Activated T-helper 1 cell treated with anti-CD3 and anti-CD28 coated beads, Interleukin-2, amount 50 U/mL, for 16 hours (primary cell): ENCODE measurements around the gene CDNF.
"Not testable (repeated sequence)": the region's sequence is repeated elsewhere in the genome, so short reads cannot be mapped to it uniquely, and the experiment has no call there.

Experiments
- DNase-seq, 2 donors: peaks; one replicate each; pipeline ENCODE4 v3.0.0-alpha.2; 2020; ENCODE audit warnings: low read depth in 1 of 2, low spot score in 1 of 2

Gene CDNF

DNA sequence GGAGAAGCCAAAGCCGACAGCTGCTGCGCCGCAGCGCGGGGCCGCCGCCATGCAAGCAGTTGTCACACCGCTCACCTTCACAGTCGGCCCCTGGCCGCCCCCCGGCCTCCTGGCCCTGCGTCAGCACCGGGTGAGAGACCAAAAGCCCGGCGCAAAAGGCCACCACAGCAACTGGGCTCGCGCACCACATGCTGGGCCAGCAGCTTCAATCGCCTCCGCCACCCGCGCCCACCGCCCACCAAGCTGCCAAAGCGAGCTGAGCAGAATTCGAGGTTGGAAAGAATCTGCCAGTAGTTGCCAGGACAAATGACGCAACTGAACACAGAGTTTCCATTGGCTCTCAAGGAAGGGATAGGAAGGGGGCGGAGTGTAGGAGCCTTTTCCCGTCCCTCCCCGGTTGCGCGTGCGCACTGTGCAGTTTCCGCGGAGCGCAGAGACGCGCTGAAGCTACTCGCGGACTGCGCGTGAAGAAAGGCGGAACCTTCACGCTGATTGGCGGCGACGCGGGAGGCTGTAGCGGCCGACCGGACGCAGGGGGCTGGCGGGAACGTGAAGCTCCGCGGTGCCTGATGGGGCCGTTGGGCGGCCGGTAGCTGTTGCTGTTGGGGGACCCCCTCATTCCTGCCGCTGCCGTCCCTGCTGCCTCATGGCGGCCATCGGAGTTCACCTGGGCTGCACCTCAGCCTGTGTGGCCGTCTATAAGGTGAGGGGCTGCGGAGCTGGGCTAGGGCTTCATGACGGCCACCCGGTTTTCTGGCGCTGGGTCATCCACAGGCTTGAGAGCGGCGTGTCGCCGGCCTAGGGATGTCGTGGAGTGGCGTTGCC, at the start of gene CDNF, which contains the start of the genes HSPA14 and MSANTD7:
Gene CDNF, minus strand, starts transcription at position 281 of the 825 bp plus-strand sequence. Its CDS starts 91 bp downstream, at position 190.
Gene HSPA14, plus strand, starts transcription at position 550 of the 825 bp plus-strand sequence. Its CDS starts 97 bp downstream, at position 647.
Gene MSANTD7, plus strand, starts transcription at position 550 of the 825 bp plus-strand sequence. CDS start 3,979 bp downstream, outside the sequence.
- DNase-seq = peak; percentile 98 to 99

DNA sequence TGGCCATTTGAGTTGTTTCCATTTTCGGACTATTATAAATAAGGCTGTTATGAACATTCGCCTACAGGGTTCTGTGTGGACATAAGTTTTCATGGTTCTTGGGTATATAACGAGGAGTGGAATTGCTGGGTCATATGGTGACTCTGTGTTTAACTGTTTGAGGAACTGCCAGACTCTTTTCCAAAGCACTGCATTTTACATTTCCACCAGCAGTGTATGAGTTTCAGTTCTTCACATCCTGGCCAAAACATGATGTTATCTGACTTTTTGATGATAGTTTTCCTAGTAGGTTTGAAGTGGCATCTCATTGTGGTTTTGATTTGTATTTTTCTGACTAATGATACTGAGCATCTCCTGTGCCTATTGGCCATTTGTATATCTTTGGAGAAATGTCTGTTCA, 46.2 kb upstream of the CDNF start:
- no peak for DNase-seq

DNA sequence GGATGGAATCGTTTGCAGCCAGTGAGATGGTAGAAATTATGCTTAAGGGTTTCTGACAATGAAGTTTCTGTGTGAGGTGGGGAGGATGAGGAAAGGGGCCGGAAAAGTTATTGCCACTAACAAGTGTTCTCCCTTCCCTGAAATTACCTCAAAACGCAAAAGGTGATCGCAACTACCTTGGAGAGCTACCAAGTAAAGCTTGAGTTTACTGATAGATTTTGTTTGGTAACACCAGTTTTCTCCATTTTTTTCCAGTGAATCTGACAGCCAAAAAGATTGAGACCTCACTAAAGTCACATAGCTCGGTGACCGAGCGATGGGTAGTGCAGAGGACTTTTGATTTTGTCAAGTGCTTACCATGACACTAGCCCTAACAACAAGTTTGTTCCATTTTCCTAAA, 42.4 kb upstream of the CDNF start:
- DNase-seq = no peak

DNA sequence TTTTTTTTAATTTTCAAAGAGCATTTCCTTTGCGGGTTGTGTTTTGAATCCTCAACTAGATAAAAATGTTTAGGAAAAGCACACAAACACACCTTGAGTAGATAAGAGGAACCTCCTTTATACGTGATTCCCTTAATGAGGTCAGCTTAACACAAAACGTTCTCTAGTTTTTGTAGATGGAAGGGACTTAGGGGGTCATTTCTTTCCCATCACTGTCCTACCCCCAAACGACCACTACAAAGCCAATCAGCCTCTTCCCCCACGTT, 42.0 kb upstream of the CDNF start:
- DNase-seq = no peak

DNA sequence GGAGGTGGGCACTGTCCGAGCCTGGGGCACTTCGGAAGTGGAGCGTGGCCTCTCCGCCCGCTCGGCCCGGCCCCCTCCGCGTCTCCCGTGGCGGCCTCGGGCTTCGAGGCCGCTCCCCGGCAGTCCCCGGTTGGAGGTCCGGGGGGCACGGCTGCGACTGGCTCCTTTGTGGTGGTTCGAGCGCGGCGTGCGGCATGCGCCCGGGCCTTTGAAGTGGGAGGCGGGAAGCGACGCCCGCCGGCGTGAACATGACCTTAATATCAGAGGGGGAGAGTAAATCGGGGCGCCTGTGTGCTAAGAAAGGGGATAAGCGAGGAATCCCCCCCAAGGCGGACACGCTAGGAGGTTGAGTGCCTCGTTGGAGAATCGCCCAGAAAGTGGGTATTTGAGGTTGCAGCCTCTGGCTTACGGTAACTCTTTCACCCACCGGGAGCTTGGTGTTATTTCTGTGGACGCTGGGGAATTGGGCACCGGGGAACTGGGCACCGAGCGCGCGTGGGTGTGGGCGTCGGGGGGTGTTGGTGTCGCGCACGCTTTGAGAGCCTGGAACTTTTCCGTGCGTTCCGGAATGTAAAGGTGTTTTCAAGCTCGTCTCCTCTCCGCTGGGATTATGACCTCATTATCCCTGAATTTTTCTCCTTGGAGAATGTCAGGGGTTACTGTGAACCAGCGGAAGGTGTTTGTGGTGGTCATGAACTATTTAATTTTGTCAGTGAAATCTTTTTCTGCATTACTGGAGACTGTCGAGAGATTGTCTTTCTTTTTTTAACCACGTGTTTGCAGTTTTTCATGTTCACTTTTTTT, 41.5 kb upstream of the CDNF start:
- peak in 1 of 2 donors; percentile 14 for DNase-seq

DNA sequence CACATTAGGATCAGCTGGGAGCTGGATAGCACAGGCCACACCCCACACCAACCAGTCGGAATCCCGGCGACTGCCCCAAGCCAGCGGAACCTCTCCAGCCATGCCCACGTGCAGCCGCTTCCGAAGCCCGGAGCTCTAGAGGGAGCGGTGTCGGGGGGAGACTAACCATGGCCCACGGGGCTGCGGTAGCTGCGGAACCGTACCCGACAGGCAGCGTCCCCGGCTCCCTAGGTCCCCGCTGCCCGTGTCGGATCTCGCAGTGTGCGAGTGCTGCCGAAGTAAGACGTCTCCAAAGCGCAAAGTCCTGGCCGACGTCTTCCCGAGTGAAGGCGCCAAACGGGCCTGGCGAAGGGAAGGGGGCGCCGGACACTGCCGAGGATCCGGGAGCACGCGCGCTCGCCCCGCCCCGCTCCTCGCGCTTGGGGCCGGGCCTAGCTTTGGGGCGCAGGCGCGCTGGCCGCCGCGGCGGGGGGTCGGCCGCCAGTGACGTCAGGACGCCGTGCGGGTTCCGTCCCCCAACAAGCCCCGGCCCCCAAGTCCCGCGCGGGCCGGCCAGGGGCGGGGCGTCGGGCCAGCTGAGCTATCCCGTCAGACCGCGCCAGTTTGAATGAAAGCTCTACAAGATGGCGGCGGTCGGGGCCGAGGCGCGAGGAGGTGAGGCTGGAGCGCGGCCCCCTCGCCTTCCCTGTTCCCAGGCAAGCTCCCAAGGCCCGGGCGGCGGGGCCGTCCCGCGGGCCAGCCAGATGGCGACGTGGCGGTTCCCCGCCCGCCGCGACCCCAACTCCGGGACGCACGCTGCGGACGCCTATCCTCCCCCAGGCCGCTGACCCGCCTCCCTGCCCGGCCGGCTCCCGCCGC, 40.7 kb upstream of the CDNF start, which contains the start of gene SUV39H2:
Gene SUV39H2, plus strand, starts transcription at position 601 of the 858 bp plus-strand sequence. Its CDS starts 23 bp downstream, at position 624.
- DNase-seq = peak; percentile 82 to 90

DNA sequence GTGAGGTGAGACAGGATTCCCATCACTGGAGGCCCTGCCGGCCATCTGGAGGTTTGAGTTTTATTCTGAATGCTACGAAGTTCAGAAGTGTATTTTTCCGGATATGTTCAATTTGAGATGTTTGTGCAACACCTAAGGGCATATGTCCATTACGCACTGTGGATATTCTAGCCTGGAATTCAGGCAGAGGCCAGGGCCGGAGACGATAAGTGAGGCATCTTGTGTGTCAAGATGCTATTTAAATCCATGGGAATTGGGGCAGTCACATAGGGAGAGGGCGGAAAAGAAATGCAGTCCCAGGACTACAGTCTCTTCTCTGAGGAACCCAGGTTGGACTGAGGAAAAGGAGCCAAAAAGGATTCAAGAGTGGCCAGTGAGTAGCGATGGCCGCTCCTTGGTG, 38.9 kb upstream of the CDNF start:
- no peak for DNase-seq

DNA sequence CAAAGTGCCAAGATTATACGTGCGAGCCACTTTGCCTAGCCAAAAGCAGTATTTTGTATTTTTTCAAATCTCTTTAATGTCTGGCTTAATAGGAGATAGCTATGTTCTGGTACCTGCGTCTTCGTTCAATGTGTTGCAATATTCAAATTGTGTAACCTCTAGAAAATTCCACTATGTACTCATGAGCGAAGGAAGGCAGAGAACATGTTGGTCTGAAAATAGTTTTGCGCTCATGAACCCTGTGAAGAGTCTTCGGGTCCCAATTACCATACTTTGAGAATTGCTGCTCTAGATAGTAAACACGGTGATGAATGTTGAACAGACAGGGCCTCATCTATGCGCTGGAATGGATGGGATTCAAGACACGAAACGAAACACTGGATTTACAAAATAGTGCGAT, 38.1 kb upstream of the CDNF start:
- no peak for DNase-seq

DNA sequence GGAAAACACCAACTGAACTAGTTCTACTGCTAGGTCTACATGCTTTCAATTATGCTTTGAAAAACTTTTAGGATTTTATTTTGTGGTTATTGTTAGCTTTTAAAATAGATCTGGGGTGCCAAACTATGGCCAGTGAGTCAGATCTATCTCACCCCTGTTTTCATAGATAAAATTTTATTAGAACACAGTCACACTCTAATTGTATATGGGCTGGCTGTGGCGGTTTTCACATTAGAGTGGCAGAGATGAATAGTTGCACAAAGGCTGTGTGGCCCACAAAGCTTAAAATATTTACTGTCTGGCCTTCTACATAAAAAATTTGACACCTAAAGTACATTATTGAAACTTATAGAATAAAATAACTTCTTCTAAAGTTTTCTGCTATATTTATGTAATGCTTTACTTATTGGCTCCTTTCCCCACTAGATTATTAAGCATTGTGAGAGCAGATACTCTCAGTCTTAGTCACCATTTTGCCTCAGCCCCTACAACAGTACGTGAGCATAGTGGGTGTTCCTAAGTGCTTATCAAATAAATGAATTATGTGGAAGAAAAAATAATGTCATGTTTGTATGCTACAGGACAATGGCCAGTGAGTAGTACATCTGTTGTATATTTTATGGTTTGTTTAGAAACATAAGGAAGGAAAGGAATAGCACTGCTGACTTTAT, 35.4 kb upstream of the CDNF start:
- DNase-seq = no peak

DNA sequence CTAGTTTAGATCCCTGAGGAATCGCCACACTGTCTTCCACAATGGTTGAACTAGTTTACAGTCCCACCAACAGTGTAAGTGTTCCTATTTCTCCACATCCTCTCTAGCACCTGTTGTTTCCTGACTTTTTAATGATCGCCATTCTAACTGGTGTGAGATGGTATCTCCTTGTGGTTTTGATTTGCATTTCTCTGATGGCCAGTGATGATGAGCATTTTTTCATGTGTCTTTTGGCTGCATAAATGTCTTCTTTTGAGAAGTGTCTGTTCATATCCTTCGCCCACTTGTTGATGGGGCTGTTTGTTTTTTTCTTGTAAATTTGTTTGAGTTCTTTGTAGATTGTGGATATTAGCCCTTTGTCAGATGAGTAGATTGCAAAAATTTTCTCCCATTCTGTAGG, 27.0 kb upstream of the CDNF start:
- not testable (repeated sequence) for DNase-seq

DNA sequence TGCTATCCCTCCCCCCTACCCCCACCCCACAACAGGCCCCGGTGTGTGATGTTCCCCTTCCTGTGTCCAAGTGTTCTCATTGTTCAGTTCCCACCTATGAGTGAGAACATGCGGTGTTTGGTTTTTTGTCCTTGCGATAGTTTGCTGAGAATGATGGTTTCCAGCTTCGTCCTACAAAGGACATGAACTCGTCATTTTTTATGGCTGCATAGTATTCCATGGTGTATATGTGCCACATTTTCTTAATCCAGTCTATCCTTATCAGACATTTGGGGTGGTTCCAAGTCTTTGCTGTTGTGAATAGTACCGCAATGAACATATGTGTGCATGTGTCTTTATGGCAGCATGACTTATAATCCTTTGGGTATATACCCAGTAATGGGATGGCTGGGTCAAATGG, 26.6 kb upstream of the CDNF start:
- not testable (repeated sequence) for DNase-seq

DNA sequence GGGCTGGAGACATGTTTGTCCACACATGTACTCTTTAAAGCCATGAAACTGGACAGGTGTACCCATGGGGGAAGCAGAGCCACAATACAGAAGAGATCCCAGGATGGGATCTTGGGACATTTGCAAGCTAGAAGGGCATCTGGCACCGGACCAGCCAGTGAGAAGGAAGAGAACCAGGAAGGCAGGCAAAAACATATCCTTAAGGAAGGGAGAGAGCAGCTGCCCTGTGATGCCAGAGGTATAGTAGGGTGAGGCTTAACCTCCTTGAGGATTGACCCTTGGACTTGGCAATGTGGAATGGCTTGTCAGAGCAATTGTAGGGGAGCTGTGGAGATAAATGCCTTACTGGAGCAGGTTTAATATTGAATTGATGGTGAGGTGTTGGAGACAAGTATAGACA, 23.0 kb upstream of the CDNF start:
- no peak for DNase-seq

DNA sequence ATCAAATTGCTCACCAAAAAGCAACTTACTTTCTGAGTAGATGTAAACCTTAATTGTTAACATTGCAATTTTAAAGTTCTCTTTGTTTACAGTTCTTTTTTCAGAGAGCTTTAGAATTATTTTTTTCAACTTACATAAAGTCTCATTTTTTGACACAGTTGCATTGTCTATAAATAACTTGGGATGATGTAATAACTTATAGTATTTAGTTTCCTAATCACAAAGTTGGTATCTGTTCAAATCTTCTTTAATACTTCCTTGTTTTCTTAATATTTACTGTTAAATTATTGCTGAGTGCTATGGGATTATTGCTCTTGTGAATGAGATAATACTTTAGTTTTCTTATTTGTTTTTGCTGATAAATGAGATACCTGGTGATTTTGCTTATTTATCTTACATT, 21.9 kb upstream of the CDNF start:
- no peak for DNase-seq

DNA sequence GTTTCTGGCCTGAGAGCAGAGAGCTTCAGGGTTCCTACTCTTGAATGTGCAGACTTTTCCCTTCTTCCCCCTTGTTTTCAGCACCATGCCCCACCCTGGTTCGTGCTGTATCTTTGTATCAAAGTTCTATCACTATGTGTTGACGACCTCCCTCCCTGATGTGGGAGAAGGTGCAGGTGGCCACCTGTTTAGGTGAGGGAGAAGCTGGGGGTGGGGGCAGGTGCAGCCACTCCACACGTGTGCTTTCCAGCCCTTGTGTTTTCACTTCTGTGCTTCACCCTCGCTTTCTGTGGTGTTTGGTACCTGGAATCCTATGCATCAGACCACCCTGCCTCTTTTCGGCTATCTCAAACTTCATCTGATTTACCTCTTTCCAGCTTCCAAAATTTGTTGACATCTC, 21.2 kb upstream of the CDNF start:
- no peak for DNase-seq

DNA sequence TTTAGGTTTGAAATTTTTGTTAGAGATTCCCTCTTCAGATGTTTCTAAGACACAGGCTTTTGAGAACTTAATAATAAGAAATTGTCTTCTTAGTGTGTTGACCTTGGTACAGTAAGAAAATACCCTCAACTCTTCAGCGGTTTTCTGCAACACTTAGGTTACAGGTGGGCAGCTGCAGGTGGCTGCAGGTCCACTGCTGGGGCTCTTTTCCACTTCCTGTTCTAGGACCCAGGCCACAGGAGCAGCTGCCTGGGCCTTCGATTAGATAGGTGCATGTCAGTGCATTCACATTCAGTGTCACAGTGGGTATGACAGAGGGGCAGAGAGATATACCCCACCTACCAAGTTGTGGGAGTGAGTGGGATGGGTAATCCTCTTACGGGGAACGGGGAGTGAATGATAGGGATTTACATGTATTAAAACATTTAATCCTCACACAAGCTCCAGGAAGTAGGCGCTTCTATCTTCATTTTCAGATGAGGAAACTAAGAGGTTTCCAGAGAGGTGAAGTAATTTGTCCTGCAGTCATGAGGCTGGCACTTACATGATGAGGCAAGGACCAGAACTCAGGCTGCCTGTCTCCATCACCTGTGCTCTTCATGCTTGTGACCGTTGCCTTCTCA, 20.6 kb upstream of the CDNF start:
- DNase-seq = no peak

DNA sequence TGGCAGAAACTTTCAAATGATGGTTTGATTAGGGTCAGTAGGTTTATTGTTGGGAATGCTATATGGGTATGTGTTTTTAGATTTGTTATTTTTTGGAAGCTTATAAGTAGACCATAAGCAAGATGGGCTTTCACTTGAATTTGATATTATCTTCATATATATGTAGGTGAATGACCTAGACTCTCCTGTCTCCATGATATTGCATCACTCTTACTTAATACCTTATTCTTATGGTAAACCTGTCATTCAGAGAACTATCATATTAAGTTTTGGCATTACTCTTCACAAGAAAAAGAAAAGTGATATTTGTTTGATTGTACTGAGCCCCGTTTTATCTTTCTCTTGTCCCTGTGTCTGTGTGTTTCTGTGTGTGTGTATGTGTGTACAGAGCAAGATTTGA, 17.6 kb upstream of the CDNF start:
- DNase-seq = no peak

DNA sequence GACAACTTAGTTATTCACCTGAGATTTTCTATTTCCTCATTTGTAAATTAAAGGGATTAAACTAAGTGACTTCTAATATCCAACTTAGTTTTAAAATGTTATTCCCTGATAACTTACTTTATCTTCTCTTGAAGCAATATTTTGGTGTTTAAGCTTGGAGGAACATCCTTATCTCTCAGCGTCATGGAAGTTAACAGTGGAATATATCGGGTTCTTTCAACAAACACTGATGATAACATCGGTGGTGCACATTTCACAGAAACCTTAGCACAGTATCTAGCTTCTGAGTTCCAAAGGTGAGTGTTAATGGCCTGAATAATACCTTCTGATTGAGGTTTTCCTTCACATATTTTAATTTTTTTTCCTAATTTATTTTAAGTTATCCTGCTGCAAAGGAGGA, 14.4 kb upstream of the CDNF start:
- DNase-seq = no peak

DNA sequence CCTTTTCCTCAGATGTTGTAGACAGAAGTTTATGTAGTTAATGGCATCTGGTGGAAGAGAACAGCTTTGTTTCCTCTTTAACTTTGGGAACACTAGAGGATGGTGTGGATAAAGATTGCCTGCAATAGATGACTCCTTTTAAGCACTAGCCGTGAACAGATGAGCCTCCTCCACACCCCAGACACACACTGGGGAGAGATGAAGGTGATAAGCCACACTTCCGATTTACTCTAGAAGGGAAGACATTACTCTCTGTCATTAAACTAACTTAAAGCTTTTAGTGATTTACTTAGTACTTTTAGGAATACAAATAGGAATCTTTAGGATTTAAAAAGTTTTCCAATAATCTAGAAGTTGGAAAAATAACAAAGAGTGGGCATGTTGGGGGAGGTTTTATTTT, 7.1 kb upstream of the CDNF start:
- no peak for DNase-seq

DNA sequence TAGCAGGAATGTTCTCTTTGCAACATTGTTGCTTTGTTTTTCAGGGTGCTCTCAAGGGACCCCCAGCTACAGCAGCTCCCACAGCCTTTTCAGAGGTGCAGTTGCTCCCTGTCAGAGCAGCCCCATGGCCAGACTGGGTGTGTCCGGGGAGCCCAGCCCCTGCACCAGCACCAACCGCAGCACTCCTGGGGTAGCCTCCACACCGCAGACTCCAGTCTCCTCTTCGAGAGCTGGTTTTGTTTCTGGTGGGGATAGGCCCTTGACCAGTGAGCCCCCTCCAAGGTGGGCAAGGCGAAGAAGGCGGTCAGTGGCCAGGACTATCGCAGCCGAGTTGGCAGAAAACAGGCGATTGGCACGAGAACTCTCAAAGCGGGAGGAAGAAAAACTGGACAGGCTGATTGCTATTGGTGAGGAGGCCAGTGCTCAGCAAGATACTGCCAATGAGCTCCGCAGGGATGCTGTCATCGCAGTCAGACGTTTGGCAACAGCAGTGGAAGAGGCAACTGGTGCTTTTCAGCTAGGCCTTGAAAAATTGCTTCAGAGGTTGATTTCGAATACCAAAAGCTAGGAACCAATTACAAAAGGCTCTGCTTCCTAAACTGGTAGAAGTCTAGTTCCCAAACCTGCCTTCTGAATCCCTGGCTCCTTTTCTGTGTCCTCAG, 5.6 kb upstream of the CDNF start:
- no peak for DNase-seq

DNA sequence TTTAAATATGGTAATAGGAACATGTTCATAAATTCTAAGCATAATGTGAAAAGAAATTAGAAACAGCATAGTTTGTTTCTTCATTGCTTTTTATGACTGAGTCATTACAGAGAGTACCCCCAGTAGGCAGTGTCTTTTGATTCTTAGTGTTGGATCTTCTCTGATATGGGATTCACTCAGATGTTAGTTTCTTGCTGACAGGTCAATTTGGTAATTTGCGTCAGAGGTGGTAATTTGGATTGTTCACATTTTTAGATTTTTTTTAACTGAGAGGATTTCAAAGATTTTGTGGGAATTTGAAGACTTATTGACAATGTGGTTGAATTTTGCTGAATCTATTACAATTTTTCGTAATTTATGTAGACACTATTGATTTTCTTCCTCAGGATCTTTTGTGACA, 2.3 kb upstream of the CDNF start:
- DNase-seq = no peak
